Measurements from ENCODE around the gene MGP. TPM values are rescaled to one million over a fixed set of nuclear protein-coding genes. Genes with fewer than 3 reads are reported as not detected.

The MGP gene
- total and polyA plus RNA-seq, 2 of the 4 experiments (the other 2 are of a cell fraction): 1.4 to 2.7 TPM

DNA sequence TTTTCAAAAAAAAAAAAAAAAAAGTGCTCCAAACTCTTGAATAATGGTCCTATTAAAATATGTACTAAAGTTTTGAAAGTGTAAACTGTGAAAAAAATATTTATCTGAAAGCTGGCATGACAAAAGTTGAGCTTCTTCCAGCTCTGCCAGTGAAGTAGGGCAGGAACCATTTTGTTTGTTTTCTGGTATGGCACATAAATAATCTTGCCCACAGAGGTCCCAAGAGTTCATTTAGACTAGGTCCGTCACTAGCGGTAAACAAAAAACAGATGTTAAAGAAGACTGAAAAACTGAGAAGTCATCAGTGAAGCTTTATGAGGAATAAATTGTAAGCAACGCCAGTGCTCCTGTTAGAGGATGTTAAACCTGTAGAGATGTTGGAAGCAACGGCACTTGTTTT, 45.7 kb upstream of the MGP start:
- dilution Hi-C loops (cut with HindIII; ENCODE audit: low sequenced_read_pairs, unreplicated experiment): no loop called here
- H3K4me2 ChIP-seq (ENCODE audit: low read depth, low read length): no peak overlapping the region
- H4K8ac ChIP-seq (ENCODE audit: low read depth in 2 of 2, low read length in 2 of 2): 0 out of 4 replicates have a peak overlapping the region, but pooled peaks of 1 of the 2 experiments have one; percentile 15
- peak overlapping the region; percentile 80; the same call in 1 of the 2 replicates for H3K18ac ChIP-seq (ENCODE audit: low read depth, low read length)
- in situ Hi-C loops (cut with MboI; ENCODE audit: low sequenced_read_pairs): no loop called here
- no peaks in the 10 kb centered on the region for H3K27me3 ChIP-seq (ENCODE audit: control insufficient read depth, insufficient read depth, low read length)
- no peak overlapping the region for H4K91ac ChIP-seq (ENCODE audit: insufficient read depth, low read depth, low read length)
- CTCF ChIA-PET: interaction anchor here (0.7 kb wide), 1 partner anchor 22 kb away, joined by 3 read pairs; no protein-coding TSS in a partner anchor
- H4K5ac ChIP-seq (ENCODE audit: low read depth, low read length): peak overlapping the region; percentile 78; the same call in 1 of the 2 replicates
- intact Hi-C loops (cut with micrococcal nuclease): loop anchor here (2.0 kb wide), 1 partner anchor 63 kb away; no protein-coding TSS in a partner anchor
- H2AK5ac ChIP-seq (ENCODE audit: low read depth, low read length): no peak overlapping the region
- peak overlapping the region; percentile 49; the same call in 1 of the 2 replicates for H2BK120ac ChIP-seq (ENCODE audit: low read depth, low read length)
- no peak overlapping the region for H3K14ac ChIP-seq (replicated peaks; ENCODE audit: low read depth, low read length)
- H3K79me1 ChIP-seq (ENCODE audit: low read depth in 1 of 2, low read length in 2 of 2): no peaks in the 10 kb centered on the region
- peak overlapping the region; percentile 56 for H2BK20ac ChIP-seq (ENCODE audit: low read depth, low read length)
- H2AK9ac ChIP-seq (replicated peaks; ENCODE audit: low read depth, low read length, poor library complexity): no peak overlapping the region
- DNase-seq (no peak), ATAC-seq (ENCODE audit: low read depth) (no peak)
- no peak overlapping the region for H2AFZ ChIP-seq (replicated peaks; ENCODE audit: low read length, poor library complexity)
- POLR2A ChIA-PET (ENCODE audit: unreplicated experiment): no interaction called here
- no peaks in the 10 kb centered on the region for H3K9me3 ChIP-seq (ENCODE audit: control insufficient read depth, insufficient read depth, low read length)
- H3K4me1 ChIP-seq (ENCODE audit: control insufficient read depth, insufficient read depth, low read length): peaks cover 7% of the 10 kb centered on the region
- no peak overlapping the region for H3K56ac ChIP-seq (ENCODE audit: extremely low read depth, insufficient read depth, low read length)
- H3K4me3 ChIP-seq (ENCODE audit: insufficient read depth, low read depth, low read length): no peak overlapping the region
- no peaks in the 10 kb centered on the region for H3K36me3 ChIP-seq (ENCODE audit: control insufficient read depth, insufficient read depth, low read length)
- H2BK15ac ChIP-seq (ENCODE audit: low read depth, low read length): 0 out of 3 replicates have a peak overlapping the region, but pooled peaks have one; percentile 40
- H3K27ac ChIP-seq (ENCODE audit: insufficient read depth, low read length): no peak overlapping the region
- no peak overlapping the region for H3K4ac ChIP-seq (ENCODE audit: low read depth, low read length)
- H3K9me1 ChIP-seq (ENCODE audit: insufficient read depth, low read length): no peaks in the 10 kb centered on the region; the same call in 1 of the 2 replicates
- H3K9ac ChIP-seq (ENCODE audit: low read depth, low read length): no peak overlapping the region
- peak overlapping the region; percentile 18 for H2BK5ac ChIP-seq (ENCODE audit: low read depth, low read length, poor library complexity, severe bottlenecking)
- BruUV-seq (replicated peaks): no TSS peak
- H4K20me1 ChIP-seq (ENCODE audit: insufficient read depth, low read length): no peaks in the 10 kb centered on the region
- no peak overlapping the region for H3K23ac ChIP-seq (ENCODE audit: low read depth, low read length)
- TF ChIP-seq SMC3 (IDR thresholded peaks at IDR 0.05; ENCODE audit: low read depth, low read length) (no peak), NFE2L2 (IDR thresholded peaks at IDR 0.05; ENCODE audit: low read depth, low read length) (no peak), CEBPB (IDR thresholded peaks at IDR 0.05; ENCODE audit: low read depth, low read length) (no peak), MAFK (IDR thresholded peaks at IDR 0.05; ENCODE audit: low read depth, low read length) (no peak), FOS (IDR thresholded peaks at IDR 0.05; ENCODE audit: low read depth, low read length) (no peak), MXI1 (IDR thresholded peaks at IDR 0.05; ENCODE audit: borderline replicate concordance, low read depth, low read length) (no peak), BHLHE40 (IDR thresholded peaks at IDR 0.05; ENCODE audit: low read depth, low read length) (no peak)
- TF ChIP-seq, protein P1, sequence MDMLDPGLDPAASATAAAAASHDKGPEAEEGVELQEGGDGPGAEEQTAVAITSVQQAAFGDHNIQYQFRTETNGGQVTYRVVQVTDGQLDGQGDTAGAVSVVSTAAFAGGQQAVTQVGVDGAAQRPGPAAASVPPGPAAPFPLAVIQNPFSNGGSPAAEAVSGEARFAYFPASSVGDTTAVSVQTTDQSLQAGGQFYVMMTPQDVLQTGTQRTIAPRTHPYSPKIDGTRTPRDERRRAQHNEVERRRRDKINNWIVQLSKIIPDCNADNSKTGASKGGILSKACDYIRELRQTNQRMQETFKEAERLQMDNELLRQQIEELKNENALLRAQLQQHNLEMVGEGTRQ (IDR thresholded peaks at IDR 0.05; ENCODE audit: low read depth, low read length): no peak
- TF ChIP-seq, protein P2, sequence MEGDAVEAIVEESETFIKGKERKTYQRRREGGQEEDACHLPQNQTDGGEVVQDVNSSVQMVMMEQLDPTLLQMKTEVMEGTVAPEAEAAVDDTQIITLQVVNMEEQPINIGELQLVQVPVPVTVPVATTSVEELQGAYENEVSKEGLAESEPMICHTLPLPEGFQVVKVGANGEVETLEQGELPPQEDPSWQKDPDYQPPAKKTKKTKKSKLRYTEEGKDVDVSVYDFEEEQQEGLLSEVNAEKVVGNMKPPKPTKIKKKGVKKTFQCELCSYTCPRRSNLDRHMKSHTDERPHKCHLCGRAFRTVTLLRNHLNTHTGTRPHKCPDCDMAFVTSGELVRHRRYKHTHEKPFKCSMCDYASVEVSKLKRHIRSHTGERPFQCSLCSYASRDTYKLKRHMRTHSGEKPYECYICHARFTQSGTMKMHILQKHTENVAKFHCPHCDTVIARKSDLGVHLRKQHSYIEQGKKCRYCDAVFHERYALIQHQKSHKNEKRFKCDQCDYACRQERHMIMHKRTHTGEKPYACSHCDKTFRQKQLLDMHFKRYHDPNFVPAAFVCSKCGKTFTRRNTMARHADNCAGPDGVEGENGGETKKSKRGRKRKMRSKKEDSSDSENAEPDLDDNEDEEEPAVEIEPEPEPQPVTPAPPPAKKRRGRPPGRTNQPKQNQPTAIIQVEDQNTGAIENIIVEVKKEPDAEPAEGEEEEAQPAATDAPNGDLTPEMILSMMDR (conservative IDR thresholded peaks at IDR 0.05; ENCODE audit: low read depth, low read length): no peak
- 73% methylated on average over 3 of the region's 4 CpGs; no CpG with 5 or more reads in 1 of the 2 experiments for WGBS, 2 experiments (ENCODE audit: extremely low coverage in 2 of 2, insufficient read length in 1 of 2)

Data from IMR-90 (cell line).